ENCODE measurements around the gene DNPEP.

The DNPEP gene

GRCh38 chr2:219433666-219434467 is 46.2 kb upstream of the DNPEP start:
- TF ChIP-seq CTCF (conservative IDR thresholded peaks at IDR 0.05; ENCODE audit: low read depth, low read length), result peak; percentile 63
- no peak for DNase-seq (ENCODE audit: low read depth)
- no peak overlapping the region for H3K4me3 ChIP-seq (ENCODE audit: low read length)

GRCh38 chr2:219430633-219431615 is 43.2 kb upstream of the DNPEP start:
- no peak for DNase-seq (ENCODE audit: low read depth)
- no peak overlapping the region for H3K4me3 ChIP-seq (ENCODE audit: low read length)
- TF ChIP-seq CTCF (conservative IDR thresholded peaks at IDR 0.05; ENCODE audit: low read depth, low read length), result peak; percentile 39

DNA sequence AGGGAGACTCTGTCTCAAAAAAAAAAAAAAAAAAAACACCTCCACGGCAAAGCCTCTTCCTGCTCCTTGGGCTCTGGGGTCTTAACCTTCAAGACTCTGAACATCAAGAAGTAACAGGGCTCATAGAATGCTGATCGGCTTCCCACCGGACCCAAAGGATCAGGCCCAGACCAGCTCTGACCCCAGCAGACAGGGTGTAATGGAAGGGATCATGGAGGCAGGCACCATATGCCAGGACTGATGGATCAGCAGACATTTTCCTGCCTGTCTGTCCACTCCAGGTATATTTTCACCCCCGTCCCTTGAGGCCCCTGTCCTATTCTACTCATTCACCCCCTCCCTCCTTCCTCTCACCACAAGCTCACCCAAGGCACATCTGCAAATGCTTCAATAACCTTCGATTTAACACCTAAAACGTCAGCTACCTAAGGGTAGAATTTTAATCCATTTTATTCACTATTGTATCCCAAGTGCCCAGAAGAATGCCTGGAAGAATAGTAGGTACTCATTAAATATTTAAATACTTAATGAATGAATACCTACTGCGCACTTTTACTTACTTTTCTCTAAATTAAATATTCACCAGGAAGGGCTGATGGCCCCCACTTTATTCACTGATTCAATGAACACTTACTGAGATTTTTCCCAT is 42.4 kb upstream of the DNPEP start:
- no peak for TF ChIP-seq CTCF (conservative IDR thresholded peaks at IDR 0.05; ENCODE audit: low read depth, low read length)
- no peak overlapping the region for H3K4me3 ChIP-seq (ENCODE audit: low read length)
- no peak for DNase-seq (ENCODE audit: low read depth)

- H3K4me3 ChIP-seq (ENCODE audit: low read length), result no peak overlapping the region
- no peak for TF ChIP-seq CTCF (conservative IDR thresholded peaks at IDR 0.05; ENCODE audit: low read depth, low read length)
- DNase-seq (ENCODE audit: low read depth), result no peak
Observed at GRCh38 chr2:219428469-219428868, 40.8 kb upstream of the DNPEP start.

DNA sequence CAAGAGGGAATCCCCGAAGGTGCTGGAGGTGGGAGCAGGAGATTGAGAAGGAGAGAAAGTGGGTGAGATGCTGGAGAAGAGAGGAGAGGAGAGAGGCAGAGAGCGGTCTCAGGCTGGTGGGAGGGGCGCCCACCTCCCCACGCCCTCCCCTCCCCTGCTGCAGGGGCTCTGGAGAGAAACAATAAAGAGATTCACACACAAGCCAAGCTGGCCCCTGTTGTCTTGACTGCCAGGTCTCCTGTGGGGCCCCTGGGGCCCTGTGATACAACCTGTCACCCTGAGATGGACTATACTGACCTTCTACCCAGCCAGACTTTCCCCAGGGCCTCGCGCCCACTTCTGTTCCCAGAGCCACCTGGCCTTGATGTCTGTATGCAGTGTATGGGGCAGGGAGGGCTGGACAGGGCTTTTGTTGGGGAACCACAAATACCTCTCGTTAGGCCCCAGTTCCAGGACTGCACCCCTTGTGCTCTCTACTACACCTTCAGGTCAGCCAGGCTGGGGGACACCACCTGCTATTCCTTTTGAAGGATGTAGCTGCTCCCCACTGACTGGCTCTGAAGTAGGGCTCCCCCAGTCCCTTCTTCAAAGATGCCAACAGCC is 38.9 kb upstream of the DNPEP start:
- DNase-seq (ENCODE audit: low read depth), result no peak
- no peak for TF ChIP-seq CTCF (conservative IDR thresholded peaks at IDR 0.05; ENCODE audit: low read depth, low read length)
- H3K4me3 ChIP-seq (ENCODE audit: low read length), result no peak overlapping the region

- no peak for DNase-seq (ENCODE audit: low read depth)
- TF ChIP-seq CTCF (conservative IDR thresholded peaks at IDR 0.05; ENCODE audit: low read depth, low read length), result no peak
- no peak overlapping the region for H3K4me3 ChIP-seq (ENCODE audit: low read length)
Observed at GRCh38 chr2:219426068-219426443, 38.3 kb upstream of the DNPEP start.
